Measurements from ENCODE around the gene TMEM196. TPM values are rescaled to one million over a fixed set of nuclear protein-coding genes. Genes with fewer than 3 reads are reported as not detected.
"Not testable (repeated sequence)": the region's sequence is repeated elsewhere in the genome, so short reads cannot be mapped to it uniquely, and the experiment has no call there.

Gene TMEM196
- total RNA-seq, 1 donor from 2014 or later = not detected

DNA sequence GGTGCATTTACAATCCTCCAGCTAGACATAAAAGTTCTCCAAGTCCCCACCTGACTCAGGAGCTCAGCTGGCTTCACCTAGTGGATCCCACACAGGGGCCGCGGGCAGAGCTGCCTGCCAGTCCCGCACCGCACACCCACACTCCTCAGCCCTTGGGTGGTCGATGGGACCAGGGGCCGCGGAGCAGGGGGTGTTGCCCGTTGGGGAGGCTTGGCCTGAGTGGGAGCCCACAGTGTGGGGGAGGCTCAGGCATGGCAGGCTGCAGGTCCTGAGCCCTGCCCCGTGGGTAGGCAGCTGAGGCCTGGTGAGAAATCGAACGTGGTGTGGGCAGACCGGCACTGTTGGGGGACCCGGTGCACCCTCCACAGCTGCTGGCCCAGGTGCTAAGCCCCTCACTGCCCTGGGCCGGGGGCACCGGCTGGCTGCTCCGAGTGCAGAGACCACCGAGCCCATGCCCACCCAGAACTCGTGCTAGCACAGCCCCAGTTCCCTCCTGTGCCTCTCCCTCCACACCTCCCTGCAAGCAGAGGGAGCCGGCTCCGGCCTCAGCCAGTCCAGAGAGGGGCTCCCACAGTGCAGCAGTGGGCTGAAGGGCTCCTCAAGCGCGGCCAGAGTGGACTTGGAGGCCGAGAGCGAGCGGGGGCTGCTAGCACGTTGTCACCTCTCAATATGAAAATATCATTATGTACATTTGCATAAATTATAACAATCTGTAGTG, 81.1 kb downstream of the TMEM196 start:
- H3K36me3 ChIP-seq (ENCODE audit: control insufficient read depth, insufficient read depth, low read length) = no peaks in the 10 kb centered on the region
- FAIRE-seq (no peak), DNase-seq (ENCODE audit: low read depth) (no peak)
- H3K4me3 ChIP-seq (ENCODE audit: low read depth, low read length) = no peak overlapping the region
- no peak for TF ChIP-seq CTCF (IDR thresholded peaks at IDR 0.05; ENCODE audit: insufficient read depth, low read length, severe bottlenecking)
- no peaks in the 10 kb centered on the region for H3K27me3 ChIP-seq (ENCODE audit: control insufficient read depth, insufficient read depth, low read length)

GRCh38 chr7:19690736-19691135, 82.7 kb downstream of the TMEM196 start:
- DNase-seq (ENCODE audit: low read depth) (no peak), FAIRE-seq (no peak)
- Histone ChIP-seq H3K36me3 (ENCODE audit: control insufficient read depth, insufficient read depth, low read length) (no peaks in the 10 kb centered on the region), H3K27me3 (ENCODE audit: control insufficient read depth, insufficient read depth, low read length) (no peaks in the 10 kb centered on the region), H3K4me3 (ENCODE audit: low read depth, low read length) (no peak overlapping the region)
- no peak for TF ChIP-seq CTCF (IDR thresholded peaks at IDR 0.05; ENCODE audit: insufficient read depth, low read length, severe bottlenecking)

GRCh38 chr7:19689130-19689529, 84.3 kb downstream of the TMEM196 start:
- not testable (repeated sequence) for DNase-seq (ENCODE audit: low read depth); H3K27me3 ChIP-seq (ENCODE audit: control insufficient read depth, insufficient read depth, low read length); H3K36me3 ChIP-seq (ENCODE audit: control insufficient read depth, insufficient read depth, low read length); FAIRE-seq; H3K4me3 ChIP-seq (ENCODE audit: low read depth, low read length)

GRCh38 chr7:19681596-19681995, 91.8 kb downstream of the TMEM196 start:
- FAIRE-seq (no peak), DNase-seq (ENCODE audit: low read depth) (no peak)
- Histone ChIP-seq H3K27me3 (ENCODE audit: control insufficient read depth, insufficient read depth, low read length) (no peaks in the 10 kb centered on the region), H3K4me3 (ENCODE audit: low read depth, low read length) (no peak overlapping the region), H3K36me3 (ENCODE audit: control insufficient read depth, insufficient read depth, low read length) (no peaks in the 10 kb centered on the region)
- no peak for TF ChIP-seq CTCF (IDR thresholded peaks at IDR 0.05; ENCODE audit: insufficient read depth, low read length, severe bottlenecking)

GRCh38 chr7:19677180-19677579, 96.2 kb downstream of the TMEM196 start:
- no peak overlapping the region for H3K4me3 ChIP-seq (ENCODE audit: low read depth, low read length)
- FAIRE-seq (no peak), DNase-seq (ENCODE audit: low read depth) (no peak)
- no peaks in the 10 kb centered on the region for H3K36me3 ChIP-seq (ENCODE audit: control insufficient read depth, insufficient read depth, low read length)
- H3K27me3 ChIP-seq (ENCODE audit: control insufficient read depth, insufficient read depth, low read length) = no peaks in the 10 kb centered on the region
- TF ChIP-seq CTCF (IDR thresholded peaks at IDR 0.05; ENCODE audit: insufficient read depth, low read length, severe bottlenecking) = no peak

DNA sequence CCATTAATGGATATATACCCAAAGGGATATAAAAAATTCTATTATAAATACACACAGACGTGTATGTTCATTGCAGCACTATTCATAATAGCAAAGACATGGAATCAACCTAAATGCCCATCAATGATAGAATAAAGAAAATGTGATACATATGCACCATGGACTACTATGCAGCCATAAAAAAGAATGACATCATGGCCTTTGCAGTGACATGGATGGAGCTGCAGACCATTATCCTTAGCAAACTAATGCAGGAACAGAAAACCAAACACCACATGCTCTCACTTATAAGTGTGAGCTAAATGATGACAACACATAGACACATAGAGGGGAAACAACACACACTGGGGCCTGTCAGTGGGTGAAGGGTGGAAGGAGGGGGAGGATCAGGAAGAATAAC, 97.6 kb downstream of the TMEM196 start:
- Histone ChIP-seq H3K4me3 (ENCODE audit: low read depth, low read length) (no peak overlapping the region), H3K36me3 (ENCODE audit: control insufficient read depth, insufficient read depth, low read length) (no peaks in the 10 kb centered on the region), H3K27me3 (ENCODE audit: control insufficient read depth, insufficient read depth, low read length) (no peaks in the 10 kb centered on the region)
- DNase-seq (ENCODE audit: low read depth) (no peak), FAIRE-seq (no peak)
- no peak for TF ChIP-seq CTCF (IDR thresholded peaks at IDR 0.05; ENCODE audit: insufficient read depth, low read length, severe bottlenecking)
